ENCODE measurements around the gene MAPK1.
A peak's percentile ranks its signal among the peaks of the same experiment; 100 is the strongest.

Gene MAPK1

DNA sequence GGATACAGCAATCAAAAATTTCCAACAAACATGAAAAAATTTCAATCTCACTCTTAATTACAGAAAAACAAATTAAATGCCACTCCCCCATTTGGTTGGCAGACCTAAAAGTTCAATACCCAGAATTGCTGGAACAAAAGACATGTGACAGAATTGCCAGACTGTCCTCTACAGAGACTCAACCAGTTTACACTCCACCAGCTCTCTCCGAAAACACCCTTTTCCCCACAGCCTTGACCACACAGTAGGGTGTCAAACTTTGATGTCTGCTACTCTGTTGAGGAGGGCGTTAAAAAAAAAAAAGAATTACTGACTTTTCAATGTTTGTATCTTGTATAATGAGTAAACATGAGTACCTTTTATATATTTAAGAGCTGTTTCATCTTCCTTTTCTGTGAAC is 87.2 kb downstream of the MAPK1 start:
- H3K4me2 ChIP-seq (ENCODE audit: low read depth, low read length, poor library complexity, severe bottlenecking), result no peak overlapping the region
- H3K27me3 ChIP-seq (ENCODE audit: low read length), result no peaks in the 10 kb centered on the region
- H3K9ac ChIP-seq (ENCODE audit: low read length), result no peak overlapping the region
- no peak overlapping the region for H2AFZ ChIP-seq (ENCODE audit: low read depth, low read length, severe bottlenecking)
- H3F3A ChIP-seq (ENCODE audit: insufficient read depth), result peaks cover 7% of the 10 kb centered on the region
- no peaks in the 10 kb centered on the region for H3K79me2 ChIP-seq (ENCODE audit: insufficient read depth, low read length)
- no peaks in the 10 kb centered on the region for H4K20me1 ChIP-seq (ENCODE audit: low read depth, low read length)
- TF ChIP-seq EZH2phosphoT487 (conservative IDR thresholded peaks at IDR 0.05; ENCODE audit: low read length), result no peak
- TF ChIP-seq, protein P1, sequence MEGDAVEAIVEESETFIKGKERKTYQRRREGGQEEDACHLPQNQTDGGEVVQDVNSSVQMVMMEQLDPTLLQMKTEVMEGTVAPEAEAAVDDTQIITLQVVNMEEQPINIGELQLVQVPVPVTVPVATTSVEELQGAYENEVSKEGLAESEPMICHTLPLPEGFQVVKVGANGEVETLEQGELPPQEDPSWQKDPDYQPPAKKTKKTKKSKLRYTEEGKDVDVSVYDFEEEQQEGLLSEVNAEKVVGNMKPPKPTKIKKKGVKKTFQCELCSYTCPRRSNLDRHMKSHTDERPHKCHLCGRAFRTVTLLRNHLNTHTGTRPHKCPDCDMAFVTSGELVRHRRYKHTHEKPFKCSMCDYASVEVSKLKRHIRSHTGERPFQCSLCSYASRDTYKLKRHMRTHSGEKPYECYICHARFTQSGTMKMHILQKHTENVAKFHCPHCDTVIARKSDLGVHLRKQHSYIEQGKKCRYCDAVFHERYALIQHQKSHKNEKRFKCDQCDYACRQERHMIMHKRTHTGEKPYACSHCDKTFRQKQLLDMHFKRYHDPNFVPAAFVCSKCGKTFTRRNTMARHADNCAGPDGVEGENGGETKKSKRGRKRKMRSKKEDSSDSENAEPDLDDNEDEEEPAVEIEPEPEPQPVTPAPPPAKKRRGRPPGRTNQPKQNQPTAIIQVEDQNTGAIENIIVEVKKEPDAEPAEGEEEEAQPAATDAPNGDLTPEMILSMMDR (IDR thresholded peaks at IDR 0.05; ENCODE audit: insufficient read depth, low read length, poor library complexity, severe bottlenecking), result no peak
- no peaks in the 10 kb centered on the region for H3K9me3 ChIP-seq (ENCODE audit: insufficient read depth, low read length)
- H3K9me2 ChIP-seq (replicated peaks; ENCODE audit: insufficient read depth, low read length), result no peaks in the 10 kb centered on the region
- no peaks in the 10 kb centered on the region for H3K36me3 ChIP-seq (ENCODE audit: low read length)
- H3K4me3 ChIP-seq (ENCODE audit: insufficient read depth, low read length, poor library complexity, severe bottlenecking), result no peak overlapping the region
- H3K27ac ChIP-seq (ENCODE audit: low read depth, low read length), result peak overlapping the region; percentile 48; the same call in 1 of the 2 replicates

DNA sequence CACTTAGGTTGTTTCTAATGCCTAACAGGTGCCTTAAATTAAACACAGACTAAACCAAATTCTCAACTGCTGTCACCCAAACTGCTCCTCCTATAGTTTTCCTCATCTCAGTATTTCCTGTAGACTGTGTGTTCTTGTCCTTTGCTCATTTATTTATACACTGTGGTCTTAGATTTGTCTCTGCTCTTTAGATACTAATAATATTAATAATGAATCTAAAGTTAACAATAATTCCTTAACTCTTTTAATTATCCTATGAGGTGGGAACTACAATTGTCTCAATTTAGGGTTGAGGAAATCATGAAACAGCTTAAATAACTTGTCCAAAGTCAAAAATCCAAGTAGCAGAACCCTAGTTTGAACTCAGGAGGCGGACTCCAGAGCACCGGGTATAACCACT is 88.0 kb downstream of the MAPK1 start:
- Histone ChIP-seq H3K9me2 (replicated peaks; ENCODE audit: insufficient read depth, low read length) (no peaks in the 10 kb centered on the region), H3K9me3 (ENCODE audit: insufficient read depth, low read length) (no peaks in the 10 kb centered on the region), H4K20me1 (ENCODE audit: low read depth, low read length) (no peaks in the 10 kb centered on the region), H3F3A (ENCODE audit: insufficient read depth) (peaks cover 7% of the 10 kb centered on the region), H3K9ac (ENCODE audit: low read length) (no peak overlapping the region), H3K4me2 (ENCODE audit: low read depth, low read length, poor library complexity, severe bottlenecking) (no peak overlapping the region), H3K4me3 (ENCODE audit: insufficient read depth, low read length, poor library complexity, severe bottlenecking) (no peak overlapping the region), H2AFZ (ENCODE audit: low read depth, low read length, severe bottlenecking) (no peak overlapping the region), H3K36me3 (ENCODE audit: low read length) (no peaks in the 10 kb centered on the region), H3K27me3 (ENCODE audit: low read length) (no peaks in the 10 kb centered on the region), H3K27ac (ENCODE audit: low read depth, low read length) (peak overlapping the region; percentile 48; the same call in 1 of the 2 replicates), H3K79me2 (ENCODE audit: insufficient read depth, low read length) (no peaks in the 10 kb centered on the region)
- TF ChIP-seq, protein P1 (IDR thresholded peaks at IDR 0.05; ENCODE audit: insufficient read depth, low read length, poor library complexity, severe bottlenecking), result no peak

DNA sequence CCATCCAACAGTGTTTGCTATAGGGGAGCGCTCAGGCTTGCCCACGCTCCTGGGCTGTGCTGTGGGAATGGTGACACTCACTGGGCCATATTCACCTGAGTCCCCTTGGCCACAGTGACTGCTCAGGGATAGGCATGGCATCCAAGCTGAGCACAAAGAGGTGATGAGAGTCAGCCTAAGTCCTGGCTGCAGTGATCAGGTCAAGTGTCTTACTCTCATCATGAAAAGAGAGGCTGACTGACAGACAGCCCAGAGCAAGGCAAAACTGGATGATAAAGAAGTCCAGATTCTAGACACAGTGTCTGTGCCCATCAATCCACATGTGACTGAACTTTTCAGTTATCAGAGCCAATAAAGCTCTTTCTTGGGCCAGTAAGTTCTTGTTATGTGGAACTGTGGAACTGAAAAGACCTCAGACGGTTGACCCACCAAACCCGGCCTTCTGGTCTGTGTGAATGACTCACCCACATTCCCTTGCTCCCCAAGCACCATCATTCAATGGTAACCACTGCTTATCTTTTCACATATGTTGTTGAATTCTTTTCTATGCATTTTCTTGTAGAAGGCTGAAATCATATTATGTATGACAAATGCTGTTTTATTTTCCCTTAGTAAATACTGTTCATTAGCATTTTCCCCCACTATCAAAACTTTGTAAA is 88.6 kb downstream of the MAPK1 start:
- Histone ChIP-seq H3K36me3 (ENCODE audit: low read length) (no peaks in the 10 kb centered on the region), H2AFZ (ENCODE audit: low read depth, low read length, severe bottlenecking) (no peak overlapping the region), H3K27me3 (ENCODE audit: low read length) (no peaks in the 10 kb centered on the region), H4K20me1 (ENCODE audit: low read depth, low read length) (no peaks in the 10 kb centered on the region), H3K79me2 (ENCODE audit: insufficient read depth, low read length) (no peaks in the 10 kb centered on the region), H3K9me3 (ENCODE audit: insufficient read depth, low read length) (no peaks in the 10 kb centered on the region), H3K4me2 (ENCODE audit: low read depth, low read length, poor library complexity, severe bottlenecking) (no peak overlapping the region), H3K9me2 (replicated peaks; ENCODE audit: insufficient read depth, low read length) (no peaks in the 10 kb centered on the region), H3K4me3 (ENCODE audit: insufficient read depth, low read length, poor library complexity, severe bottlenecking) (no peak overlapping the region), H3F3A (ENCODE audit: insufficient read depth) (peaks cover 7% of the 10 kb centered on the region), H3K27ac (ENCODE audit: low read depth, low read length) (0 out of 2 replicates have a peak overlapping the region, but pooled peaks have one; percentile 48), H3K9ac (ENCODE audit: low read length) (no peak overlapping the region)
- TF ChIP-seq, protein P1 (IDR thresholded peaks at IDR 0.05; ENCODE audit: insufficient read depth, low read length, poor library complexity, severe bottlenecking), result no peak
- TF ChIP-seq EZH2phosphoT487 (conservative IDR thresholded peaks at IDR 0.05; ENCODE audit: low read length), result no peak
